ENCODE data around the gene FBN3.

- TF ChIP-seq CTCF (IDR thresholded peaks at IDR 0.05 in 4 of 5, conservative IDR thresholded peaks at IDR 0.05 in 1 of 5) (no peak), POLR2A (IDR thresholded peaks at IDR 0.05) (no peak)
These were observed 39.9 kb downstream of the FBN3 start for GRCh38 chr19:8109455-8109854.

Data from gastrocnemius medialis (tissue), 4 donors.